DMS79 treated with DMSO at 0.1 percent for 48 hours (cell line): Measurements from ENCODE around the gene CALHM1.
"Not testable (repeated sequence)": the region's sequence is repeated elsewhere in the genome, so short reads cannot be mapped to it uniquely, and the experiment has no call there.

ENCODE experiments used
- DNase-seq: peaks from one replicate; lab custom pipeline; 2025; lab: John Stamatoyannopoulos, UW

CALHM1 gene

GRCh38 chr10:103486635-103487409 lies 28.1 kb upstream of the CALHM1 start:
- not testable (repeated sequence) for DNase-seq

DNA sequence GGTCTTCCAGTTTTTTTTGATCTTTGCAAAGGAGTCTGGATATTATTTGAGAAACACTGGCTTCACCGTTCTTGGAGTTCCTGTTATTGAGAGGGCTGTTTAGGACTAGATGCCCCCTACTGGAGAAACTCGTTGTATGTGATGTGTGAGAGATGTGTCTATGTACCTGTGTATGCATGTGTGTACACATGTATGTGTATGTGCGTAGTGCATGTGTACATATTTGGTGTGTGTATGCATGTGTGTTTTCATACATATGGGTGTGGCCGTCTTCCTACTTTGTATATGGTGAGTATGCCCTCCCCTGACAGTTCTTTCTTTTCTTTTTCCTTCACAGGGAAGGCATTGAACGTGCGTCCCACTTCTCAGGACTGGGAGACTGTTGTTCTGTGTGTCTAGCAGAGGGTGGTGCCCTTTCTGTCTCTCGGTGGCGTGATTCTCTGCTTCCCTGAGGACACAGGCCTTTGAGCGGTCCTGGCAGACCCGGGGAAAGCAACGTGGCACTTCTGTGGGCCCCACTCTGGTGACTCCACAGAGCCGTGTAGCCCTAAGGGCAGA lies 23.4 kb upstream of the CALHM1 start:
- DNase-seq, result peak; percentile 5

- DNase-seq, result no peak
Observed at GRCh38 chr10:103480521-103480920, 21.8 kb upstream of the CALHM1 start.

GRCh38 chr10:103479135-103479534 lies 20.4 kb upstream of the CALHM1 start, which contains the start of gene CALHM3:
Gene CALHM3 (minus strand): TSS chr10:103479240. CDS start chr10:103479032, 208 bp downstream.
- DNase-seq, result no peak

DNA sequence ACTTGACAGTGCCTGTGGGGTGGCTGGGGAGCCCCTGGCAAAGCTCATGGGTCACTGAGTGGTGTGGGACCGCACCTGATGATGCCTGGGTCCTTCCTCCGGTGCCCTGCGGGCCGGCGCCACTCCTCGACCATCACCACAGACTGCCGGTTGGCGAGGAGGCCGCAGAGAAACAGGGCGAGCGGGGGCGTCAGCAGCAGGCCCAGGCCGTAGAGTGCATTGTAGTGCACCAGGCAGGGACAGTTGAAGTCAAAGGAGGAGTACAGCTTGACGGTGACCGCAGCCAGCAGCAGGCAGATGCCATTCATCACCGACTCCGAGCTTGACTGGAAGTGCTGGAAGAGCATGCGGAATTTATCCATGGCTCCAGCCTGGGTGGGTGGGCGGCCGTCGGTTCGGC lies 20.0 kb upstream of the CALHM1 start:
- no peak for DNase-seq

GRCh38 chr10:103476046-103476768 lies 17.5 kb upstream of the CALHM1 start:
- DNase-seq, result no peak

- DNase-seq, result no peak
Observed at GRCh38 chr10:103475437-103475836, 16.7 kb upstream of the CALHM1 start.

DNA sequence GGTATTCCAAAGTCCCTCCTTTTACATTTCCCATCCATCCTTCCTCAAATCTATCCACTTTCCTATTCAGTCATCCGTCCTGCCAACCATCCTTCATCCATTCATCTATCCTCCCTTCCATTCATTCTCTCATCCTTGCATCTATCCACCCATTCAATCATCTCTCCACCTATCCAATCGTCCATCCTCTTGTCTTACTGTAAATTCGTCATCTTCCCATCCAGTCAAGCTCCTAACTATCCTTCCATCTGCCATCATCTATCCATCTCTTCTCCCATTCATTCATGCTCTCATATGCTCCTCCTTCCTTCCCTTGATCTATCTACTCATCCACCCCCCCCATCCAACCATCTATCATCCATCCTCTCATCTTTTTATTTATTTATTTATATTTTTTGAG lies 15.4 kb upstream of the CALHM1 start:
- no peak for DNase-seq

- DNase-seq, result no peak
Observed at GRCh38 chr10:103473261-103473671, 14.6 kb upstream of the CALHM1 start.

DNA sequence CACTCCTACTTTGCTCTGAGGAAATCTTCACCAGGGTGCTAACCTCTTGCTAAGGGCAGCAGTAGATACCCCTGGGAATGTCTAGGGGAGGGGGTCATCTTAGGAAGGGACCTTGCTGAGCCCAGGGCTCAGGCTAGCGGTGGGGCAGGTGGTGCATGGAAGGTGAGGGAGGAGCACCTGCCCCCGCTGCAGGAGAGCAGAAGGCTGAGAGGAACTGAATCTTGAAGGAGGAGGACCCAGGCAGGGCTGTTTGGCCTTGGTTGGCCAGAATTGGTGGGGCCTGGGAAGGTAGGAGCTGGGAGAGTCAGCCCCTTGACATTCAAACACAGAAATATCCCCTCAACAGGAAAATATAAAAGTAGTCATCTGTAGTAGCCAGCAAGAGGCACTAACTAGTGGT lies 13.3 kb upstream of the CALHM1 start:
- no peak for DNase-seq

GRCh38 chr10:103470761-103471653 lies 12.3 kb upstream of the CALHM1 start:
- no peak for DNase-seq

DNA sequence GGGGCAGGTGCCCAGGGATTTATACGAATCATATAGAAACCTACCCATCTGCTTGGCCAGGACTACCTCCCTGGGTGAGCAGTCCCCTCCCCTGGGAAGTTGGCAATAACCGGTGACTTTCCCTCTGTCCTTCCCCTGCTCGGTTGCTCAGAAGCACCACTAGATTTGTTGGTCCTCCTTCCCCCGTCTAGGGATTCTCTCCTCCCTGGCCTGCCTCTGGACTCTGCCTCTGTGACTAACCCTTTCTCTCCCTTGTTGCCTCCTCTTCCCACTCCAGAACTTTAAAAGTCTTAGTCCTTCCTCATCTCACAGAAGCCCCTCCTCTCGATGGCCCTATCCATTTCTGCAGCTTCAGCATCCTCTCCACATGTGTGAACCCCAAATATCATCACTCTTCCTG lies 10.5 kb upstream of the CALHM1 start:
- DNase-seq, result no peak

GRCh38 chr10:103467406-103467805 lies 8.7 kb upstream of the CALHM1 start:
- no peak for DNase-seq

DNA sequence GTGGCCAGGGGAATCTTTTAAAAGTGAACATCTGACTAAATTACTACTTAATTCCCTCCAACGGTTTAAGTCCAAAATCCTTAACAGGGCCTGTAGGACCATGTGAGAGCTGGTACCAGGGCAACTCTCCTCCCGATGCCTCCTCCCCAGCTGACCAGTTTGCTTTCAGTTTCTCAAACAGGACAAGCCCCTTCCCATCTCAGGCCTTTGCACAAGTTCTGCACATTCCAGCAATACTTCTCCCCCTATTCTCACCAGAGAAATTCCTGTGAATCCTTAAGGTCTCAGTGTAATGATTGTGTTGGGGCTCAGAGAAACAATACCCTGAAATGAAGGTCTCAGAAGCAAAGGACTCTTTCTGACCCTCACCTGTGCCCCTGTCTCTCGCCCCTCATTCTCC lies 8.0 kb upstream of the CALHM1 start:
- no peak for DNase-seq

DNA sequence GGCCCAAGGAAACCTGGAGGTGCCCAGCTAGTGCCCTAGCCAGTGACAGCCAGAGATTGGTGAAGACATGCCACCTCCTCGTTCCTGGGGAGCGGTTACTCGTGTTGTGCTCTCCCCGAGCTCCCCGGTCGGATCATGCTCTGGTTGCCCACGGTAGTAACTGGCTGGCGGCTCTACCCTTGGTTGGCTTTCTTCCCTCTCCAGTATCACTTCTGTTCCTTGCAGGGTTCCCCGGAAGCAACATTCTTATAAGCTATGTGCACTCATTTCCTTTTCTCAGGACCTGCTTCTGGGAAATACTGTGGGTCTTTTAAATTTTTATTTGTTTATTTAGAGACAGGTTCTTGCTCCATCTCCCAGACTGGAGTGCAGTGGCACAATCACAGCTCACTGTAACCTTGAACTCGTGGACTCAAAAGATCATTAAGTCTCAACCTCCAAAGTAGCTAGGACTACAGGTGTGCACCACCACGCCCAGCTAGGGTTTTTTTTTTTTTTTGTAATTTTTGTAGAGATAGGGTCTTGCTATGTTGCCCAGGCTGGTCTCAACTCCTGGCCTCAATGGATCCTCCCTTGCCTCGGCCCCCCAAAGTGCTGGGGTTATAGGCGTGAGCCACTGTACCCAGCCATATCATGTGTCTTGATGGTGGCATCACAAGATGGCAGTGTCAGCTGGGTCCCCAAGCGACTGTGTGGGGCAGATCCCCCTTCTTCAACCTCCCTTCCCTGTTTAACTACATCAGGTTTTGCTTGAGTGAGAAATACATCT lies 6.9 kb upstream of the CALHM1 start:
- no peak for DNase-seq

- DNase-seq, result no peak
Observed at GRCh38 chr10:103463499-103463898, 4.8 kb upstream of the CALHM1 start.

GRCh38 chr10:103459615-103460014 lies 915 bp upstream of the CALHM1 start:
- no peak for DNase-seq

- DNase-seq, result no peak
Observed at GRCh38 chr10:103457896-103458583, 660 bp downstream of the CALHM1 start.

DNA sequence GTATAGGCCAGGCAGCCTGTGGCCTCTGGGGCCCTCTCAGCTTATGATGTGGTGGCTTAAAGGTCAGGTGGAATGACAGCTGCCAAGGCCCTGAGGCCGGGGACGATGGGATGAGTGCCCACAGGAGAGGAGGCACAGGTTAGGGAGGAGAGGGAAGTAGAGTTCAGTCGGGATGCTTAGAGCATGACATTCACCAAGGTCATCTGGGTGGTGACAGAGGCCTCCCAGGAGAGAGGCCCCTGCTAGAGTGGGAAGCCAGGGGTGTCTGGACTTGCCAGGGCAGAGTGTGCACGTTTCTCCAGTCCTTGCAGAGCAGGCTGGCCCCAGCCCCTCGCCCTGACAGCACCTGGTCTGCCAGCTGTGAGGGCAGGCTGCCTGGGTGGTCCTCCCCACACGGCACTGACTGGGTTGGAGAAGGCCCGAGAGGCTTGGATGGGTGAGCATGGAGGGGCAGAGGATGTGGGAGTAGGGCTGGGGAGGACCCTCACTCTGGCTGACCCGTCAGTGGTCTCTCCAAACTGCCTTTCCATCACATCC lies 1.5 kb downstream of the CALHM1 start:
- DNase-seq, result no peak

DNA sequence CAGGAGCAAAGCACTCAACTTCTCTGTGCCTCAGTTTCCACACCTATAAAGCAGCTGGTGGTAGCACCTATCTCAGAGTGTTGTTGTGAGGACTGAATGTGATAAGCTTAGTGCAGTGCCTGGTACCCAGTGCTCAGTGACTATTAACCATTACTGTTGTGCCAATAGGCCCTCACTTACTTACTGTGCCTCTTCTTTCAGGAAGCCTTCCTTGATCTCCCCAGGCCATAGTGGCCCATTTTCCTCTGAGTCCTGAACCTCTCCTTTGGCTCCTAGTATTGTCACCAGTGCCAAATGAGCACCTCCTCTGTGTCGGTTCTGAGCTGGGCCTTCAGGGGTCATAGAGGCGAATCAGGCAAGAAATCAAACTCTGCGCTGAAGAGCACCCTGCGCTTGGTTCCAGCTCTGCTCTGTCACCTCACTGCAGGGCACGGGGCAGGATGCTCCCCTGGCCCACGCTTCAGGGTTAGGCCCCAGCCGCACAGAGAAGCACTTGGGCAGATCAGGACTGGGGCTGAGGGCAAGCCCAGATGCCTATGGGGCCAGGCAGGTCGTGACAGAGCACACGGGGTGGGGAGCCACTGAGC lies 2.5 kb downstream of the CALHM1 start:
- no peak for DNase-seq
